Left cardiac atrium (tissue), 4 donors: Measurements from ENCODE around the gene MARCHF11. TPM values are rescaled to one million over a fixed set of nuclear protein-coding genes. Genes with fewer than 3 reads are reported as not detected.
A peak's percentile ranks its signal among the peaks of the same experiment; 100 is the strongest.

Experiments
- ATAC-seq, 2 donors: fragments of 200-7000 bp; cut with Tn5 transposase; one replicate each; pipeline ENCODE4 v1.9.1; 2020; ENCODE audit warnings: mild to moderate bottlenecking in 2 of 2, moderate library complexity in 2 of 2
- DNase-seq: peaks from one replicate; pipeline ENCODE4 v3.0.0-alpha.2; 2020
- intact Hi-C, 2 donors: fragments of 100-400 bp; cut with DNase I; formaldehyde crosslinking; loops; one replicate each; pipeline versions ENCODE4 v1.14.1 to v1.15.1; 2022 to 2023
- total RNA-seq, 2 donors: library from RNA; stranded (reverse); fragmentation: NEBNext Ultra II Directional; extraction: Animal tissue kit (Norgen Biotek cat#: 25700); gene quantifications; one replicate each; pipeline ENCODE4 v1.2.1, GENCODE V29; 2021
- donor health status: DM: no; HTN: yes; CAD: no.
- donor health status: DM: no; HTN: yes; CAD: no; lungs with severe emphysema.
- donor health status: DM: yes; HTN: yes; CAD: no.
- donor health status: Dilated cardiomyopathy.

Gene MARCHF11
- total RNA-seq, 2 donors from 2014 or later: 2.5 to 3.4 TPM

DNA sequence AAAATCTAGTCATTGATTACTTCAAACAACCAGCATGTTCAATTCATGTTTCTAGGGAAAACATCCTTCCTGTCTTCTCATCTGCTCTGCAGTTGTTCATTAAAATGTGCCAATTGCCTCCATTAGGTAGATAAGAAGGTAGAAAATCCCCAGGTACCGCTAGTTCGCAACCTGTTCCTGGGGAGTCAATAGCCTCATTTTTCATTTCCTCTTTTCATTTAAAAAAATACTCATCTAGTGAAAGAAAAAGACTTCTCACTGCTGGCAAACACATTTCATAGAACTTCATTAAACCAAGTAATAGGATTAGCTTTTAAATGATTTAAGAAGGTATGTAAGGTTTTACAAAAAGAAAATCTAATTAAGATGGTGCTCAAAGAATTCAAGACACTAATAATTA is 113.3 kb downstream of the MARCHF11 start:
- ATAC-seq: no peak
- intact Hi-C loops: no loop called here
- DNase-seq: no peak

DNA sequence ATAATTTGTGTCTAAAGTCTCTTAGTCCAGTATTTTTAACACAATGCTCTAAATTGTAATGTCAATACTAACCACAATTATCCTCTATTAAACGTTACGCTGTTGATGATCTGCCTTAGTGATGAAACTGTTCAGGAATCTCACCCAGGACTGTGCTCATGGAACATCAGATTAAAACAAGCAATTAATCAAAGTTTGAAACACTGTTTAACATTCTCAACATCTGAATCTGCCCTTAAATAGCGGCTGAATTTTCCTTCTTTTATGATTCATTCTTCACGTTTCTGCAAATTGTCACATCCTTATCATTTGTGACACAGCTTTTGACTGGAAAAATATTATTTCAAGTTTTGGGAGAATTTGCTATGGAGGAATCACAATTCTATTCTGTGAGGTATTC is 113.8 kb downstream of the MARCHF11 start:
- ATAC-seq (no peak), DNase-seq (no peak)
- intact Hi-C loops: no loop called here

DNA sequence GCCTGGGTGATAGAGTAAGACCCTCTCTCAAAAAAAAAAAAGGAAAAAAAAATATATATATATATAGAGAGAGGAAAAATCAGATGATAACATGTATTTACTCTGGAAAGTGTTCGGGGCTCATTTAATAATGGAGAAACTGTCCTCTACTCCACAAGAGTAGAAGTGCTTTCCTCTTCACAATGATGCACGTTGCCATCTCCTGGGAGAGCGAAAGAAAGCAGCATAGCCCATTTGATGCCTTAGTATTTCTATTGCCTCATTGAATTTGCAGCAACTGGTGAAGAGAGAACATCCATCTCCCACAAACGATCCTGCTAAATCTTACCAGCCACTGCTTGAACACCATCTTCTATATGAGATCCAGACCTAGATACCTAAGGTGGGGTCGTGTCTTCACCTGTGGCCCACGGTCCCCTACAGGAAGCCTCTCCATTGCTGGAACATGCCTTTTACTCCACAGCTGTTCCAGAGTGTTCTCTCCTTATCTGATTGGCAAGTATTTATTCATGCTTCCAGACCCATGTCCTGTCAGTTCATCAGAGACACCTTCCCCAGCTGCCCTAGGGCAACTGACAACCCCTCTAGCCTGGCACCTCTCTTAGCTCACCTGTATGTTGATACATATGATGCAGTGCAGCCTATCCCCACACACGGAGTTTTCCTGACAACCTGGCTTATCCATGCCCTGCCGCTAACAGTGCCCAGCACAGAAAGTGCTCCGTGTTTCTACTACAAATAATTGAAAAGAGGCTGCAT is 115.3 kb downstream of the MARCHF11 start:
- ATAC-seq: no peak

DNA sequence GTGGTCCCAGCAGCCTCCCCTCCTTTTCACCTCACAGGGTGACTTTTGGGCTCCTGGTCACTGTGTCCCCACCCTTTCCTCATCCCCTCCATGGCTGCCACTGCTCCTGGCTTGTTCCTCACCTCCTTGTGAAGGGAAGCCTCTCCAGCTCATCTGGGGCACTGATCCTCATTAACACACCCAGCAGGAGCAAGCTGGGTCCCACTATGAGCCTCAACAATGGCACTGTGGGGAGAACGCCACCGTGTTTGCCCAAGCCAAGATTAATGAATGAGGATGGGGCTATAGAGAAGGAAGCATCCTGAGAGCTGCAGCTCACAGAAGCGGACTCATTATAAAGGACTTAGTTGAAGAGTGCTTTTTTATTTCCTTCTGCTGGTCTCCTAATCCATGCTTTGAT is 118.4 kb downstream of the MARCHF11 start:
- ATAC-seq (no peak), DNase-seq (no peak)
- intact Hi-C loops: no loop called here

More for the DNA sequence above, 115.3 kb downstream of the MARCHF11 start:
- intact Hi-C loops: no loop called here
- no peak for DNase-seq

DNA sequence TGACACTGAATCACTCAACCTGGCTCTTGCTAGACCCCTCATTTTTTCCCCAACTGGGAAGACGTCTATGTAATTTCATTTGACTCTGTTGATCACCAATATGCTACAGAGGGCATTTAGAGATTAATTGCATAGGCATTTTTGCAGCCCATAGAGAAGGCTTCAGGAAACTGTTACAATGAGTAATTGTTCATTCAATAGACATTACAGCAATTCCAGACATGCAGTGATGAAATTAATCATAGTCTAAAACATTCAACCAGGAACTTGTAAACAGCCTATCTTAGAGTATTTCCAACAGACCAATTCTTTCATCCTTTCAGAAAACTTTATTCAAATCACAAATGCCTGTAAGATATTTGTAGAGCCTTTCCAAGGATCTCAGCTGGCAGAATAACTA is 122.3 kb downstream of the MARCHF11 start:
- ATAC-seq (no peak), DNase-seq (no peak)
- intact Hi-C loops: no loop called here

DNA sequence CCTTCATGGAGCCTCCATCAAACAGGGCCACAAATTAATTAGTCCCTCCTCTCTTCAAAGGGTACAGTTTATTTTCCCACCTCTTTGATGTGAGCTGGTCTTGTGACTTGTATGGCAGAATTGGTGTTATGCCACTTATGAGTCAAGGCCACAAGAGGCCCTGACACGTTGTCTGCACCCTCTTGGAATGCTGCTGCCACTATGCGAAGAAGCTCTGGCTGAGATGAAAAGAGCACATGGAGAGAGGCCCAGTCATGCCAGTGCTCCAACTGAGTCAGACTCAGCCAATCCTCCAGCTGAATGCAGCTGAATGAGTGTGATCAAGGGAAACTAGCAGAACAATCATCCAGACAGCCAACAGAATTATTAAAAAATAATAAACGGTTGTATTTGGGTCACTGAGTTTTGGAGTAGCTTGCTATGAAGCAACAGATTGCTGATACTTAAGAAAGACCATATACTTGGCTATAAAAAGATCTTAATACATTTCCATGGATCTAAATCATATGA is 128.3 kb downstream of the MARCHF11 start:
- no peak for DNase-seq
- intact Hi-C loops: no loop called here
- peak in 1 of 2 donors; percentile 87 for ATAC-seq

DNA sequence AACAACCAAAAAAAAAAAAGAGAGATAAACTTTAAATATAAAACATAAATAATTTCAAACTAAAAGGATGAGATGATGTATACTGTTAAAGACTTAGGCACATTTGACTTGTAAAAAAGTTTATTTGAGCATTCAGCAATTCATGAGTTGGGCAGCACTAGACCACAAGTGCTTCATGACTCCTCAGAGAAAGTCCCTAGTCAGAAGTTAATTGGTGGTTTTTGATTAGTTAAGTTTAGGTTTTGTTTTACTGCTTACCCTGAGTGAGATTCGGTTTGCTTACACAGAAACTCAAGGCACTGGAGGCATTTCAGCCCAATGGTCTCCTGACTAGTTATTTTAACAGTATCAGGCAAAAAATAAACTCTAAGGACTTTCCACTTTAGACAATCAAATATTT is 129.2 kb downstream of the MARCHF11 start:
- intact Hi-C loops: no loop called here
- ATAC-seq (no peak), DNase-seq (no peak)

DNA sequence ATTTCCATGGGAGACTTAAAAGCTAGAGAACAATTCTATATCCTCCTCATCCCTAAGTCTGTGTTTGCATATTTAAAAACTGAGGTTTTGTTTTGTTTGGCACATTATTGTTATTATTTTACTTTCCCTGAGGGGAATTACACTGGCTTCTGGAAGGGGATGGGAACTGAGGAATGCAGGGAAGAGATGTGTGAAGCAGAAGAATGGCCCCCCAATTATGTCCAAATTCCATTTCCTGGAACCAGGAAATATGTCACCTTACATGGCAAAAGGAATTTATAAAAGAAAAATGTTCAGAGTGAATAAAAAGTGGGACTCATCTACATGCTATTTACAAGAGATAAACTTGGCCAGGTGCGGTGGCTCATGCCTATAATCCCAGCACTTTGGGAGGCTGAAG is 129.8 kb downstream of the MARCHF11 start:
- DNase-seq (no peak), ATAC-seq (no peak)
- intact Hi-C loops: no loop called here

DNA sequence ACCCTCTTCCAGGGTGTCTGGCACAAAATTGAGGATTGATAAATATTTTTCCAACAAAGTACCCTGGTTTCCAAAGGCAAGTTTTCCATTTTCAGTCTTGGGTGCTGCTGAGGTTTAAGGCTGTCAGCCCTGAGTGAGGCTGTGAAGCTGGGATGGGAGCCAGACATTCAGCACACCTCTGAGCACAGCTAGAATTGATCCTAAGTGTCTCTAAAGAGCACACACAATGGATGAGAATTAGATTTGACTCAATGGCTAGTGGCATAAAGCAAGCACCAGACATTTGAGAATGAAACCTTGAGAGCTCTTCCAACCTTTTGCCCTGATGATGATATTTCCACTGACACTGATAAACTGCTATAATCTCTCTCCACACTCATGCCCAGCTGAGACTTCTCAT is 131.5 kb downstream of the MARCHF11 start:
- DNase-seq (no peak), ATAC-seq (peak; percentile 53 to 54)

DNA sequence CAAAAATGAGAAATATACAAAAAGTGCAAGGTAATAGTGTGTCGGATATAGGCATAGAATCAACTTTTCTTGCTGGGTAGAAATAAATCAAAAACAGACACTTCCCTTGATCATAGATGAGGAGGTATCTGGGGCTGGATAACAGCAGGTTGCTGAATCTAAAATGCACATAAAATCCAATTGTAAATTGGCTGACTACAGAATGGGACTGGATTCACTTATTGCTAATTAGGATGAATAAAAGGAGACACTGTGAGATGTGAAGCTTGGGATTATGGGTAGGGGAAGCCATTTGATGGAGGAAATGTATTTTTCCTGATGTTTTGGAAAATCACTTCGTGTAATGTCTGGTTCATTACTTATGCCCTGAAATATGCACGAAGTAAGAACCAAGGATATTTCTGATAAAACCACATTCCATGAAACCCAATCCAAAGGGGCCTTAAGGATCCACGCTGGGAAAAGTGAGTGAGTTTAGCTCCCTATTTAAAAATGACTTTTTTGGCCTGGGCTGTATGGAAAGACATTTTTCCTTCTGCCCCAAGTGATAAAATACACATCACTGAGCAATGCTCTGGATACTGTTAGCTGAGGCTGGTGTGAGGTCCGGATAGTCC is 136.1 kb downstream of the MARCHF11 start:
- intact Hi-C loops: no loop called here
- DNase-seq (no peak), ATAC-seq (no peak)

More for the DNA sequence above, 131.5 kb downstream of the MARCHF11 start:
- intact Hi-C loops: no loop called here

DNA sequence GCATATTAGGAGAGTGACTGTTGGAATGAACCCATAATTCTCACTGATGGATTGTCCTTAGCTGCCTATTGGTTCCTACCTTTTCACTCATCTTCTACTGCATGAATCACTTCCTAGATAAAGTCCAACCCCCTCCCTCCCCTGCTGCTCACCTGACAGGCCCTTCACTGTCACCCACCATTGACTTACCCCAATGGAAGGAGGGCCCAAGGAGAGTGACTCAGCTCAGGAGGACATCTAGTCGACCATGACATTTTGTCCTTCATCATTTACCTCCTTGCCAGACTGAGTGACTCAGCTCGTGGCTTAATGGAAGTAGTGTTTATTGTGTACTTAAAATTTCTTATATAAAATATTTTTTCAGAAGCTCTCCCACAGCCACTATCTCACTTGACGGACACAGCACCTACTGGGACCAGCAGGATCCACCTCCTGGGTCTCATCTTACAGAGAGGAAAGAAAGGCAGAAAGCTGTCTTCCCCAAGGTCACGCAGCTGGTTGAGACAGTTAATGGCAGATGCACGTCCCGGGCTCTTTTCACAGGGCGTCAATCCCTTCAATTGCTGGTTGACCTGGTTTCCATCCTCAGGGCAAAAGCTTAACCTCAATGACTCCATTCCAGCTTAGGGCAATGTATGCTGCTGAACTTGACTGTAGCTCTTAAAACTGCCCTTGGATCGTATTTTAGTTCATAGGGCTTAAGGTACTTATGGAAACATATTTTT is 142.3 kb downstream of the MARCHF11 start:
- DNase-seq (no peak), ATAC-seq (peak in 1 of 2 donors; percentile 24)
- intact Hi-C loops: no loop called here

DNA sequence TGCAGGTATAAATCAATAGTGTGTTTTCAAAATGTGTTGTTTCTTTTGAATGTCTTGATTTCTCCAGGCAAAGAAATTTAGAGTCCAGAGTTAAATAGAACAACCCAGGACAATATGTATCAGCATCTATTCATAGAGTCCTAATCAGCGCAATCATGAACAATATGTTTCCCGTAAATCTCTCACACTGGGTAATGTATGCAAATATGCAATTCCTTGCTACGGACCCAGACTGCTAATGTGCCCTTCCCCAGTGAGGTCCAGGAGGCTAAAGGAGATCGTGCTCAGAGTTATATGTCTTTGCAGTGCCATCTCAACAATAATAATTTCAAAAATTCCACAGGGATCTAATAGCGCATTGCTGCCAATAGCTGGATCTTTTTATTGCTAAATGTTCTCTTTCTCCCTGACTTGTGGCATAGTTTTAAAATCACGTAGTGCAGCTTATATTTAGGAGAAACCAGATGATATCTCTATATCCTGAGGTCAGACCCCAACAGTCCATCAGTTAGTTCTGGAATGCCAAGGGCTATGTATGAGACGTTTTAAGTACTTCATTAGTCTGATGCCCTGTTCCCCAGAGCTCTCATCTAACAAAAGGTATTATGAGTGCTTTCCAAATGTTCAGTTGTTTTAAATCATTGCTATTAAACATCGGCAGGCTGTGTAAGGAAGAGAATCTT is 145.1 kb downstream of the MARCHF11 start:
- ATAC-seq (no peak), DNase-seq (no peak)
- intact Hi-C loops: no loop called here

DNA sequence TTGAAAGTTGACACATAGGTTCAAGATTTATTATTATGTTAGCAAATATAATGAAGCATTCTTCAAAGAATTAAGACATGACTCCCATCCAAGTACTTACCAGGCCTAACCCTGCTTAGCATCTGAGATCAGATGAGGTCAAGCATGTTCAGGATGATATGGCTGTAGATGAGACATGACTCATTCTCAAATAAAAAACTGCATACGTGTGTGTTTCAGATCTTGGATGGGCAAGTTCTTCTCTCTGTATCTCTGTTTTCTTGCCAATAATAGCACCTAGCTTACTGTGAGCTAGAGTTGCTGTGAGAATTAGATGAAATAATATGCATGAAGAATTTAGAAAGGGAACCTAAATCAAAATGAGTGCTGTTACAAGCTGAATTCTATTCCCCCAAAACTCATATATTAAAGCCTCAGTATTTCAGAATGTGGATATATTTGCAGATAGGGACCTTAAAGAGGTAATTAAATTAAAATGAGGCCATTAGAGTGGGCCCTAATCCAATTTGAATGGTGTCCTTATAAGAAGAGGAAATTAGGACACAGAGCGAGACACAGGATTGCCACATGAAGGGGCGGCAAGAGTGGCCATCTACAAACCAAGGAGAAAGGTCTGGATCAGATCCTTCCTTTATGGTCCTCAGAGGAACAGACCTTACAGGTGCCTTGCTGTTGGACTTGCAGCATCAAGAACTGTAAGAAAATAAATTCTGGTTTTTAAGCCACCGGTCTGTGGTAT is 146.2 kb downstream of the MARCHF11 start:
- intact Hi-C loops: no loop called here
- DNase-seq (no peak), ATAC-seq (peak in 1 of 2 donors; percentile 57)

DNA sequence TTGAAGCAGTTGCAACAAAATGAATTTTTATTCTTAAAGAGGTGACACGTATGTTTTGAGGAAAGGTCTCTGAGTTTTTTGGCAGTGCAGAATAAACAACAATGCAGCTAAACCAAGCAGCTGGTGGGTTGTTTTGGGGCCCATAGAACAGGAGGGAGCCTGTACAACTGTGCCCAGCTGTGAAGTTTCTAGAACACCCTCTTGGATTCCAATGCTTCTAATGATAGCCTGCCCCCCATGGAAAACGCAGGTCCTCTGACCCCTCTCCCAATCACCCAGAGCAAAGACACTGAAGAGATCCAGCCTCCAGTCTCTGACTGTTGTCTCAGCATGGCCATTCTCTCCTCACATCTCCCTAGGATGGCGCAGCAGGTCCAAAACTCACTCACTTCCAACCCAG is 150.9 kb downstream of the MARCHF11 start:
- intact Hi-C loops: no loop called here
- ATAC-seq (no peak), DNase-seq (no peak)

DNA sequence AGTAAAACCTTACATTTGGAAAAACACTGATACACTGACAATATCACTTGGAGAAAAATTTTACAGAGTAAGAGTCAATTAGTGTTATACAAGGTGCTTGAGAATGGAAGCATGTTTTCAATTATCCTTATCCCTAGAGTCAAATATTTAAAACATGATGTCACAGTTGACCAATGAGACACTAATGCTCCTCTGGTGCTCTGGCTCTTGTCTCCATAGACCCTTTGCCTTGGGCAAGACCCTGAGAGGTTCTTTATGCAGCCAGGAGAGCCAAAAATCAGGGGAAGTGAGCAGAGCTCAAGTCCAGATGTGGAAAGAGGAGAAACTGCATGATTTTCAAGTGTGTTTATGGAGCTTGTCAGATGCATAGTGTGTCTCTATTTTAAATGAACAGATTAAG is 153.9 kb downstream of the MARCHF11 start:
- no peak for DNase-seq
- no peak for ATAC-seq
- intact Hi-C loops: no loop called here

DNA sequence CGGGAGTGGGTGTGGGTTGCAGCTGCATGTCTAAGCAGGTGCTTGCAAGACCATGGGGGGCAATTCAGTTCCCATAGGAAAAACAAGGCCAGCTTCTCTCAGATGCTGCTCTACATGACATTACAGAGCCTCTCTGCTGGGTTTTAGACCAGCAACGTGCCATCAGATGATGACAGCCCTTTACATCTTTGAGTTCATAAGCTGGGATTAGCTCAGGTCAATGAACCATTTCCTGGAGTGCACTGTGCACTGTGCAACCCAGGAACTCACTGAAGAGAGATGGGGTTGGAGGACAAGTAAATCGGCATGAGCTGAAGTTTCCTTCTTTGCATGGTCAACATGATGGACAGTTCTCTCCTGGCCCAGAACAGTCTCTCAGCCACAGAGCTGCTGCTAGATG is 160.6 kb downstream of the MARCHF11 start:
- no peak for ATAC-seq
- DNase-seq: no peak
- intact Hi-C loops: no loop called here

DNA sequence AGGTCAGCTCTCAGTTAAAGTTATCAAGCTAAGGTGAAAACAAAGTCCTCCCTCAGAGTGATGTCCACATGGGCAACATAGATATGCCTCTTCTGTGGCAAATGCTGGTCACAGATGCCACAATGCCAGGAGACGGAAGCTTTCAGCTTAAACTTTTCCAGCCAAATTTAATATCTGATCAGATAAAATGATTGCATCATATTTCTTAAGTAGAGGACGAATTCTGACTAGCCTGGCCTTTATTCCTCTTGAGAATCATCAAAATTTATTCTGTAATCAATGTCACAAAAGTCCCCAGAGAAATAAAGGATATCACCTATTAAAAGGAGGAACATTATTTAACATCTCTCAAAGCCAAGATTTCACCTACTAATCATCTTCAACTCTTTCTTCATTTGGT is 161.9 kb downstream of the MARCHF11 start:
- DNase-seq: no peak
- no peak for ATAC-seq
- intact Hi-C loops: no loop called here
